ENCODE measurements around the gene CCHCR1.
A peak's percentile ranks its signal among the peaks of the same experiment; 100 is the strongest.
"Not testable (repeated sequence)": the region's sequence is repeated elsewhere in the genome, so short reads cannot be mapped to it uniquely, and the experiment has no call there.

The CCHCR1 gene

DNA sequence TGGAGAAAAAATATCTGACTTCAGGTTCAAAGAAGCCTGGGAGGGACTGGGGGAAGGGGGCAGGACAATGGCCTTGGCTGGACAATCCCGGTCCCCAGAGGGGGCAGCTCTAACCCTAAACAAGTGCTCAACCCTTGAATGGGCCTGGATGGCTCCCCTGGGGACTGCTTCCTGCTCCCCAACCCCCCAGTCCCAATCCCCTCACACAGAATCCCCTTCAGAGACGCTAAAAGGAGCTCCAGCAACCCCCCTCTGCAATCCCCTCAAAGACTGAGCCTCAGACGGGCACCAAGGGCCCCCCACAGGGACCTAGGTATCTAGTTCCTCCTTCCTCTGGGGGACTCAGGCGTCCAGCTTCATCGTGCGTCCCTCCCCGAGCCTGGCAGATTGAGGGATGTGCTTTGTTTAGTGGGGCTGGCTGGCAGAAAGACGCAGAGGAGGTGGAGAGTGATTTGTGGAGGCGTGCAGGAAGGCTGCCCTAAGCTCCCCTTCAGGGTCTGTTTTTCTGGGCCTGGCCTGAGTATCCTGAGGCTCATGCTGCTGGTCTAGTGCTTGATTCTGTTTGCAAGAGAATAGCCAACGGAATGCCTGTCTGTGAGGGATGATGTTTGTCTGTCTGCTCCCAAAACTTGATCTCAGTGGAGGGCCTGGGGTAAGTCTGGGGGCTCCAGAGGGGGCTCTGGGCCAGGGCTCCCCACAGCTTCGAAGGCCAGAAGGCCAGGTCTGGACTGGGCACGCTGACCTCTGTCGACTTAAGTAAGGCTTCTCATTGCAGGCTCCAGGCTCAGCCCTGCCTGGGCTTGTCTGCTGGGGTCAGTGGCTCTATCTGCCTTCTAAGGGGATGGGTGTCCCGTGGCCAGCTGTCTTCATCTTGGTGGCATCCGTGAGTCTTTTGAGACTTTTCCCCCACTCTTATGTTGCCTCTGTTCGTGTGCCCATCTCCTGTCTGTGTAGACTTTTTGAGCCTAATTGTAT, 14.6 kb upstream of the CCHCR1 start:
- Histone ChIP-seq H3K9me3 (ENCODE audit: control insufficient read depth, insufficient read depth, low read length) (no peaks in the 10 kb centered on the region), H3K4me1 (ENCODE audit: insufficient read depth, low read length) (peaks cover 33% of the 10 kb centered on the region), H3K36me3 (ENCODE audit: insufficient read depth, low read length) (no peaks in the 10 kb centered on the region; the same call in 1 of the 2 replicates), H3K9ac (ENCODE audit: low read depth, low read length) (peak overlapping the region; percentile 23)

DNA sequence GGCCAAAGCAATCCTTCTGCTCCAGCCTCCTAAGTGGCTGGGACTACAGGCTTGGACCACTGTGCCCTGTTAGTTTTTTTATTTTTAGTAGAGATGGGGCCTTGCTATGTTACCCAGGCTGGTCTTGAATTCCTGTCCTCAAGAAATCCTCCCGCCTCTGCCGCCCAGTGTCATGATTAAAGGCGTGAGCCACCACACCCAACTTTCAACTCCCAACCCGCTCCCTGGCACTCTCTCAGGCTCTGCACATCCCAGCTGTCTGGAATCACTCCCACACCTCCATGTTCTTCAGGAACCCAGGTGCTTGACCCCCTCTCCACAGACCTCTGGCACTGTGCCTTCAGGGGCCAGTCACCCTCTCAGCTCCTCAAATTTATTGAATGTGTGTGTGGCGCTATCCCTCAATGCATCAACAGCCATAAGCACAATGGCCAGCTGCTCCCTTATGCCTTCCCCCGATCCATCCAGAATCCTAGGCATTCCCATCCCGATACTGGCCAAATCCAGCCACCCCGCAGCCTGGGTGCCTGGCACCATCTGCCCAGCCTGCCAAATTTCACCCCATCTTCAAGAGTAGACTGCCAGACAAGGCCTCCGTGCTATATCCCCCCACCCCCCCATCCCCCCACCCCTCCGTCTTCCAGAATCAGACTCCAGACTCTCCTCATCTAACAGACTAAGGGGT, 13.5 kb upstream of the CCHCR1 start:
- Histone ChIP-seq H3K9me3 (ENCODE audit: control insufficient read depth, insufficient read depth, low read length) (no peaks in the 10 kb centered on the region), H3K4me1 (ENCODE audit: insufficient read depth, low read length) (peaks cover 39% of the 10 kb centered on the region), H3K36me3 (ENCODE audit: insufficient read depth, low read length) (peaks cover 3% of the 10 kb centered on the region; the same call in 1 of the 2 replicates), H3K9ac (ENCODE audit: low read depth, low read length) (peak overlapping the region; percentile 80)

DNA sequence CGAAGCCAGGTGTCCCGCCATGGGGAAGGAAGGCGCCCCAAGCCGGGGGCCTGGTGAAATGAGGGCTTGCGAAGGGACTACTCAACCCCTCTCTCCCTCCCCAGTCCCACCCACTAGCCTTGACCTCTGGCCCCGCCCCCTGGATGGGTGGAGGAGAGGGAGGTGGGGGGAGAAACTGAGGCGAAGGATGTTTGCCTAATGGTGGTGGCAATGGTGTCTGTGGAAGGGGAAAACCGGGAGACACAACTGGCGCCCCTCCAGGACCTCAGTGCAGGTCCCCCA, 12.9 kb upstream of the CCHCR1 start, which contains the start of gene POU5F1:
Gene POU5F1 (minus strand): TSS at position 83 of the 282 bp plus-strand sequence. CDS start 62 bp downstream, at position 21.
- peaks cover 40% of the 10 kb centered on the region for H3K4me1 ChIP-seq (ENCODE audit: insufficient read depth, low read length)
- H3K9ac ChIP-seq (ENCODE audit: low read depth, low read length) = peak within 1 kb of the TSS; percentile 80
- H3K9me3 ChIP-seq (ENCODE audit: control insufficient read depth, insufficient read depth, low read length) = no peaks in the 10 kb centered on the region
- H3K36me3 ChIP-seq (ENCODE audit: insufficient read depth, low read length) = peaks cover 3% of the 10 kb centered on the region; the same call in 1 of the 2 replicates

DNA sequence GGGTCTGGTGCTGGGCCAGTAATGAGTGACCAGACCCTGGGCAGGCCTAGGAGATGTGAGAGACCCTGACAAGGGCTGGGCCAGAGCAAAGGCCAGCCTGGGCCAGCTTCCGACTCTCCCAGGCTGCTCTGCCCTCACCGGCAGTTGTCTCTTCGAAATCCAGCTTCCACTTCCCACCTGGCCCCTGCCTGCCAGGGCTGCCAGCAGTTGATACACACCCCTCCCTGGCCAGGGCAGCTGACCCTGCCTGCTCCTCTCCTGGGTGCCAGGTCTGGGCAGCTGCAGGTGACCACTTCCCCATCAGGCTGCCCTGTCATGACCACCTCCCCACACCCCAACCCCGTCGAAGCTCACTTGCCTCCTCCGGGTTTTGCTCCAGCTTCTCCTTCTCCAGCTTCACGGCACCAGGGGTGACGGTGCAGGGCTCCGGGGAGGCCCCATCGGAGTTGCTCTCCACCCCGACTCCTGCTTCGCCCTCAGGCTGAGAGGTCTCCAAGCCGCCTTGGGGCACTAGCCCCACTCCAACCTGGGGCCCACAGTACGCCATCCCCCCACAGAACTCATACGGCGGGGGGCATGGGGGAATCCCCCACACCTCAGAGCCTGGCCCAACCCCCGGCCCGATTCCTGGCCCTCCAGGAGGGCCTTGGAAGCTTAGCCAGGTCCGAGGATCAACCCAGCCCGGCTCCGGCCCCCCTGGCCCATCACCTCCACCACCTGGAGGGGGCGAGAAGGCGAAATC, 12.4 kb upstream of the CCHCR1 start:
- Histone ChIP-seq H3K4me1 (ENCODE audit: insufficient read depth, low read length) (peaks cover 34% of the 10 kb centered on the region), H3K9ac (ENCODE audit: low read depth, low read length) (peak overlapping the region; percentile 80)
- H3K36me3 ChIP-seq (ENCODE audit: insufficient read depth, low read length); H3K9me3 ChIP-seq (ENCODE audit: control insufficient read depth, insufficient read depth, low read length): not testable (repeated sequence)

DNA sequence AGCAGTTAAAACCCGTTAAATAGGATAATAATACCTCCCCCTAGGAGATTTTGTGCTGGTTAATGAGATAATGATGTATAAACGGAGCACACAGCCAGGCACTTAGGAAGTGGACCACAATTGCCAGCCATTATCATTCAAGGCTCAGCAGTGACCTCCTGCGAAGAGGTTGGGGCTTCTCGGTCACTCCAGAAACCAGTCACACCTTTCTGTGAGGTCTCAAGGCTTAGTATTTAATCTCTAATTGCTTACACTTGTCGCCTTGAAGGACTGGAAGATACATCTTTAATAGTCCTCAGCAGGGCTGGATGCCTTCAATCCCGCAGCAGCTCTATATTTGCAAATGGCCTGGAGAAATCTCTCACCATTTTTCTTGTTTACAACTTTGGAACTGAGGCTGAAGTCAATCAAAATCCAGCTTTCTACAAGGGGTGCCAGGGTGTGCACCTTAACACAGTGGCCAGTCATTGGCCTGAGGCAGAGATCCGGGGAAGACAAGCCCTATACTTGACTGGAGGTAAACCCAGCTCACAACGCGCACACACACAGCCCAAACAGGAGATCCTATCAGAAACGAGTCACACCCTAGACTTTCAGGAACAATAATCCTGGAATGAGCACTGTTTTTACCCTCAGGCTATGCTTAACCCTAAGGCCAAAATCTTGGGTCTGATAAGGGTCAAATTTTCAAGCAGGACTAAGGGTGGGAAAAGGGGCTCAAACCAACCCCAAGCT, 11.7 kb upstream of the CCHCR1 start:
- Histone ChIP-seq H3K4me1 (ENCODE audit: insufficient read depth, low read length) (peaks cover 27% of the 10 kb centered on the region), H3K9me3 (ENCODE audit: control insufficient read depth, insufficient read depth, low read length) (no peaks in the 10 kb centered on the region), H3K9ac (ENCODE audit: low read depth, low read length) (peak overlapping the region; percentile 80), H3K36me3 (ENCODE audit: insufficient read depth, low read length) (peaks cover 6% of the 10 kb centered on the region; the same call in 1 of the 2 replicates)

DNA sequence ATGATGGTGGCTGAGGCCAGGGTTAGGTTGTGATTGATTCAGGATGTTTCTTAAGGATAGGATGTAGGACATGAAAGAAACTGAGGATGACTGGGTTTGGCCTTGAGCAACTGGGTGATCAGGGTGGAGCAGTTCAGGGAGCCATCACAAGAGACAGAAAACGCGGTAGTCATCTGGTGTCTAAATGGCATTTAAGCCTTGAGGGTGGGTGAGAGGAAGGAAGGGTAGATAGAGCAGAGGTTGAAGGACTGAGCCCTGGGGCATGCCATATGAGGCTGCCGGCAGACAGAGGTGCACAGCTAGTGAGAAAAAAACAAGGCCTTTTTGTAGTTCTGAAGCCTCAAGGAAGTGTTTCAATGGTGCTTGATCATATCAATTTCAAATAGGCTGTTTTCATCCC, 11.0 kb upstream of the CCHCR1 start:
- Histone ChIP-seq H3K9ac (ENCODE audit: low read depth, low read length) (peak overlapping the region; percentile 80), H3K36me3 (ENCODE audit: insufficient read depth, low read length) (peaks cover 10% of the 10 kb centered on the region; the same call in 1 of the 2 replicates), H3K4me1 (ENCODE audit: insufficient read depth, low read length) (peaks cover 20% of the 10 kb centered on the region), H3K9me3 (ENCODE audit: control insufficient read depth, insufficient read depth, low read length) (no peaks in the 10 kb centered on the region)

DNA sequence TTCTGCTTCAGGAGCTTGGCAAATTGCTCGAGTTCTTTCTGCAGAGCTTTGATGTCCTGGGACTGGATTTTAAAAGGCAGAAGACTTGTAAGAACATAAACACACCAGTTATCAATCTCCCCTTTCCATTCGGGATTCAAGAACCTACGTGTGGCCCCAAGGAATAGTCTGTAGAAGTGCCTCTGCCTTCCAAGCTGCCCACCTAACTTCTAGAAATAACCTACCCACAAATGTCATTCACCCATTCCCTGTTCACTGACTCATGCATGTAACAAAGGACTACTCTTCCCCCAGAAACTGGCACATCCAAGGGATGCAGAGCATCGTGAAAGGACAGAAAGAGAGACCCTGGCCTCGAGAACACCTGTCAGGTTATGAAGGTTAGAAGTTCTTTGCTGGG, 8.4 kb upstream of the CCHCR1 start:
- no peaks in the 10 kb centered on the region for H3K9me3 ChIP-seq (ENCODE audit: control insufficient read depth, insufficient read depth, low read length)
- H3K36me3 ChIP-seq (ENCODE audit: insufficient read depth, low read length) = peaks cover 22% of the 10 kb centered on the region; the same call in 1 of the 2 replicates

DNA sequence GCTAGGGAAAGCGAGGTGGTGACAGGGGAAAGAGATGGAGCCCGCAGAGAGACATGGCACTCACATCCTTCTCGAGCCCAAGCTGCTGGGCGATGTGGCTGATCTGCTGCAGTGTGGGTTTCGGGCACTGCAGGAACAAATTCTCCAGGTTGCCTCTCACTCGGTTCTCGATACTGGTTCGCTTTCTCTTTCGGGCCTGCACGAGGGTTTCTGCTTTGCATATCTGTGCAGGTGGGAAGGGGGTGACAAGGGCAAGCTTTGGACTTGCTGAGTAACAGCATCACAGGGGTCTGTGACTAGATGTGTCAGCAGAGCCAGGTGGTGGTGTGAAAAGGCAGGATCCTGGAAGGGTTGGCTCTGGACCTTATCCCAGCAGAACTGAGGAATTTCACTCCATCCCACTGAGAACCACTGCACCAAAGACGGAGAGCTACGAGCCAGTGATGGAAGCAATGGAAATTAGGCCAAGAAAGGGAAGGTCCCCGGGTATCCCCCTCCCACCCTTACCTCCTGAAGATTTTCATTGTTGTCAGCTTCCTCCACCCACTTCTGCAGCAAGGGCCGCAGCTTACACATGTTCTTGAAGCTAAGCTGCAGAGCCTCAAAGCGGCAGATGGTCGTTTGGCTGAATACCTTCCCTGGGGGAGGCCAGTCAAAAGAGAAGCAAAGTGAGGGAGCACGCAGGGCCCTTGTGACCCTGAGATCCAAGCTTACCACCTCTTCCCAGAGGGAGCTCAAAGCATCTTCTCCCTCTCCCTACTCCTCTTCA, 7.6 kb upstream of the CCHCR1 start:
- not testable (repeated sequence) for H3K9me3 ChIP-seq (ENCODE audit: control insufficient read depth, insufficient read depth, low read length); H3K9ac ChIP-seq (ENCODE audit: low read depth, low read length)
- Histone ChIP-seq H3K36me3 (ENCODE audit: insufficient read depth, low read length) (peaks cover 22% of the 10 kb centered on the region; the same call in 1 of the 2 replicates), H3K4me1 (ENCODE audit: insufficient read depth, low read length) (peaks cover 21% of the 10 kb centered on the region)

More for the DNA sequence above, 8.4 kb upstream of the CCHCR1 start:
- H3K9ac ChIP-seq (ENCODE audit: low read depth, low read length) = no peak overlapping the region
- peaks cover 21% of the 10 kb centered on the region for H3K4me1 ChIP-seq (ENCODE audit: insufficient read depth, low read length)

DNA sequence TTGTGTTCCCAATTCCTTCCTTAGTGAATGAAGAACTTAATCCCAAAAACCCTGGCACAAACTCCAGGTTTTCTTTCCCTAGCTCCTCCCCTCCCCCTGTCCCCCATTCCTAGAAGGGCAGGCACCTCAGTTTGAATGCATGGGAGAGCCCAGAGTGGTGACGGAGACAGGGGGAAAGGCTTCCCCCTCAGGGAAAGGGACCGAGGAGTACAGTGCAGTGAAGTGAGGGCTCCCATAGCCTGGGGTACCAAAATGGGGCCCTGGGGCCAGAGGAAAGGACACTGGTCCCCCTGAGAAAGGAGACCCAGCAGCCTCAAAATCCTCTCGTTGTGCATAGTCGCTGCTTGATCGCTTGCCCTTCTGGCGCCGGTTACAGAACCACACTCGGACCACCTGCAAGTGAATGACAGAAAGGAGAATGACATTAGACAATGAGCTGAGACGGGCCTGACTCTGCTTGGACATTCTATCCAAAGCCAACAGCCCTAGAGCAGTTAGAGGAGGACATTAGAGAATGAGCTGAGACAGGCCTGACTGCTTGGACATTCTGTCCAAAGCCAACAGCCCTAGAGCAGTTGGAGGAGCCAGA, 7.0 kb upstream of the CCHCR1 start:
- not testable (repeated sequence) for H3K9me3 ChIP-seq (ENCODE audit: control insufficient read depth, insufficient read depth, low read length)
- peaks cover 21% of the 10 kb centered on the region for H3K4me1 ChIP-seq (ENCODE audit: insufficient read depth, low read length)

DNA sequence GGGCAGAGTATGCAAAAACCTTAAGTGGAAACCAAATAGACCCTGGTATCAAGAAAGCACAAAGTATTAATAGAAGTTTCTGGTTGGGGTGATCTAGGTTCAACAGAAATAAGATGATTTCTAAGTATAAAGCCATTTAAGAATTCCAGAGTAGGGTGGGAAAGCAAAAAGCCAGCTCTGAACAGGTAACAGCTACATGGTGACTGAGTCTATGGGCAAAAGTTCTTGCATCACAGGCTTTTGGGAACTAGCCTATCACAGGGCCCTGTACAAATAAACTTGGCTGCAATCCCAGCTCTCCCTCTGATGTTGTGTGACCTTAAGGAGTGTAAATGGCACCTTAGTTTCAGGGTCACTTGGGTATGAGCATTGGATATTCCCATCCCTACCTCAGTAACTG, 6.3 kb upstream of the CCHCR1 start:
- Histone ChIP-seq H3K9ac (ENCODE audit: low read depth, low read length) (no peak overlapping the region), H3K4me1 (ENCODE audit: insufficient read depth, low read length) (peaks cover 21% of the 10 kb centered on the region), H3K9me3 (ENCODE audit: control insufficient read depth, insufficient read depth, low read length) (no peaks in the 10 kb centered on the region), H3K36me3 (ENCODE audit: insufficient read depth, low read length) (peaks cover 22% of the 10 kb centered on the region; the same call in 1 of the 2 replicates)

More for the DNA sequence above, 7.0 kb upstream of the CCHCR1 start:
- H3K36me3 ChIP-seq (ENCODE audit: insufficient read depth, low read length) = peaks cover 22% of the 10 kb centered on the region; the same call in 1 of the 2 replicates
- not testable (repeated sequence) for H3K9ac ChIP-seq (ENCODE audit: low read depth, low read length)

DNA sequence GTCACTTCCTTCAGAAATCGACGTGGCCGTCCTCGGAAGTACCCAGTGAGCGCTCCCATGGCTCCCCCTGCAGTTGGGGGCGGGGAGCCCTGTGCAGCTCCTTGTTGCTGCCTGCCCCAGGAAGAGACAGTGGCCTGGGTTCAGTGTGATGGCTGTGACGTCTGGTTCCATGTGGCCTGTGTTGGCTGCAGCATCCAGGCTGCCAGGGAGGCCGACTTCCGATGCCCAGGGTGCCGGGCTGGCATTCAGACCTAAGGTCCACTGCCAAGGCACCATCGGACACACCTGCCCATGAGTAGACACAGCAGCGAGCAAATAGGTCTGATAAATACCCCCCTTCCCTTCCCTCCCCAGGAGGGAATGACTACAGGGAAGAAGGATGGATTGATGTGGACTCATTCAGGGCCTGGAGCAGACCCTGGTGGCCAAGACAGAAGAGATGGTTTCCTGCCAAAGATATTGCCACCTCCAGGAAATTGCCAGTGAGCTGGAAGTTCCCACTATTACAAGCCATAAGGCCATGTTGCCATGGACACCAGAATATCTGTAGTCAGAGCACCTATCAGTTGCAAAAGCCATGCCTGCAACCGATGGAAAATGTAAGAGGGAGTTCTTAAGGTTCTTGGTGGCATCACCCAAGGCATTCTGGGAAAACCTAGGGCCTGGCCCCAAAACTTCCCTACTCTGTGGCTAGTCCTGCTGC, 5.0 kb upstream of the CCHCR1 start:
- Histone ChIP-seq H3K4me1 (ENCODE audit: insufficient read depth, low read length) (peaks cover 18% of the 10 kb centered on the region), H3K9ac (ENCODE audit: low read depth, low read length) (no peak overlapping the region)

More for the DNA sequence above, 5.0 kb upstream of the CCHCR1 start:
- H3K36me3 ChIP-seq (ENCODE audit: insufficient read depth, low read length) = peaks cover 22% of the 10 kb centered on the region; the same call in 1 of the 2 replicates
- no peaks in the 10 kb centered on the region for H3K9me3 ChIP-seq (ENCODE audit: control insufficient read depth, insufficient read depth, low read length)

Measured in ES-I3 (cell line).